Activated CD8-positive, alpha-beta T cell treated with anti-CD3 and anti-CD28 coated beads for 36 hours (primary cell): ENCODE measurements around the gene GALNT2. TPM values are rescaled to one million over a fixed set of nuclear protein-coding genes. Genes with fewer than 3 reads are reported as not detected.

Experiments
- ATAC-seq: fragments of 200-7000 bp; cut with Tn5 transposase; one replicate; pipeline ENCODE4 v1.10.0; 2021; ENCODE audit warnings: mild to moderate bottlenecking, moderate library complexity
- CTCF ChIA-PET: fragments of 350-600 bp; sonication (Branson Sonifier 250); formaldehyde crosslinking; loops from one replicate; lab custom pipeline; 2021; ENCODE audit warnings: antibody characterized with exemption; lab: Charles Lee
- POLR2A ChIA-PET: fragments of 350-600 bp; sonication (Branson Sonifier 250); formaldehyde crosslinking; loops from one replicate; lab custom pipeline; 2021; ENCODE audit warnings: antibody characterized with exemption; lab: Charles Lee
- DNase-seq: peaks from one replicate; pipeline ENCODE4 v3.0.0-alpha.2; 2020
- H3K27ac Mint-ChIP-seq: one replicate; pipeline ENCODE4 v1.8.0; 2021; ENCODE audit warnings: mild to moderate bottlenecking, mixed read lengths
- H3K27me3 Mint-ChIP-seq: one replicate; pipeline ENCODE4 v1.8.0; 2021; ENCODE audit warnings: mixed read lengths
- H3K36me3 Mint-ChIP-seq: one replicate; pipeline ENCODE4 v1.8.0; 2021; ENCODE audit warnings: low read depth, mixed read lengths
- H3K4me1 Mint-ChIP-seq: one replicate; pipeline ENCODE4 v1.8.0; 2021; ENCODE audit warnings: low read depth, mixed read lengths
- H3K4me3 Mint-ChIP-seq: one replicate; pipeline ENCODE4 v1.8.0; 2021; ENCODE audit warnings: mild to moderate bottlenecking, moderate library complexity, mixed read lengths
- H3K9me3 Mint-ChIP-seq: one replicate; pipeline ENCODE4 v1.8.0; 2021; ENCODE audit warnings: mixed read lengths
- CTCF ChIP-seq: fragments of 200-600 bp; IDR thresholded peaks from one replicate; pipeline ENCODE4 v1.8.0; 2022; ENCODE audit warnings: antibody characterized with exemption, mild to moderate bottlenecking
- intact Hi-C: fragments of 100-400 bp; cut with micrococcal nuclease; formaldehyde crosslinking; loops from one replicate; pipeline ENCODE4 v1.10.0; 2022
- total RNA-seq, 2 experiments: library from RNA; stranded (reverse); gene quantifications; one replicate each; pipeline ENCODE4 v1.2.3, GENCODE V29; 2021

The GALNT2 gene
- total RNA-seq, 2 experiments from 2014 or later = 40.1 to 42.3 TPM

DNA sequence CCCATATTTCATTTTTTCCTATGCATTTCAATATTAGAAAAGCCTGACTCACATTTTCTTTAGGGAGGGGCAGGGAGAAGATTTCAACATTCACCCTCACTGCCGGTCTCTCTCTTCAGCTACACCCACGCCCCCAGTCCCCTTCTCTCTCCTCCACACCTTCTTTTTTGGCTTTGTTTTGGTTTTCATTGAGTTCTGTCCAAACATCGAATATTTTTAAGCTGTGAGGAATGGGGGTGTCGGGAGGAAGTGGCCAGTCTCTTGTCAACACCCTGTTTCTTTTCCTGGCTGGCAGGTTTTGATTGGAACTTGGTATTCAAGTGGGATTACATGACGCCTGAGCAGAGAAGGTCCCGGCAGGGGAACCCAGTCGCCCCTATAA is 181.8 kb downstream of the GALNT2 start:
- Mint-ChIP-seq H3K27me3 (no peaks in the 10 kb centered on the region), H3K4me3 (no peak overlapping the region), H3K36me3 (peaks cover 31% of the 10 kb centered on the region), H3K4me1 (peaks cover 26% of the 10 kb centered on the region), H3K27ac (no peak overlapping the region), H3K9me3 (no peaks in the 10 kb centered on the region)
- no peak for ATAC-seq
- ChIA-PET POLR2A (no interaction called here), CTCF (interaction anchor here (0.6 kb wide), 1 partner anchor 25 kb away, joined by 3 read pairs; no protein-coding TSS in a partner anchor)
- TF ChIP-seq CTCF = no peak
- no peak for DNase-seq
- intact Hi-C loops = no loop called here

DNA sequence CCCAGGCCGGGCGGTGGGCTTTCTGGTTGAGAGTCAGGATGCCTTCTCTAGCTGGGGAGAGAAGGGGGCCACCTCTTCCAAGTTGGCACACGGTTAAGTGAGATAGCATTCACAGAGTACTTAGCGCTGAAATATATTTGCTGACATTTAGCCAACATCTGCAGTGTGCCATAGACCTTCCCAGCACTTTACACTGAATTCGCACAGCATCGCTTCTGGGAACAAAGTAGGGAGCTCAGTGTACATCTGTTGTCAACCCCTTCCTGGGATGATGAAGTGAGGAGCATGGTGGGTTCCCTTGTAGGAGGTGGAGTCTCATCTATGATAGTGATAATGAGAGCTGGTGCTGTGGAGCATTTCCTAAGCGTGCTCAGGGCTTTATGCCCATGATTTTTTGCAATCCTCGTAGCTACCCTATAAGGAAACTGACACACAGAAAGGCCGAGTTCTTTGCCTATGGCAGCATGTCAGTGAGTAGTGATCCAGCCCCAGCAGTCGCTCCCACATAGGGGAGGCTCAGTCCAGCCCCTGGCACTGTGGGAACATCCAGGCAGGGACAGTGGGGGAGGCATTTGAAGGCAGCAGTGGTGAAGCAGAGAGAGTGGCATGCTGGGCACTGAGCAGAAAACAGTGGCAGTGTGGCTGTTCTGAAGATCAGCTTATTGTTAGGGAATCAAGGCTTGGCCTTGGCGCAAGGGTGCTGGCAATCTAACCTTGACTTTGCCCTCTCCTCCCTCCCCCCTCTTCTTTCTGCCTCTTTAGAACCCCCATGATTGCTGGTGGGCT is 182.8 kb downstream of the GALNT2 start:
- TF ChIP-seq CTCF = no peak
- Mint-ChIP-seq H3K4me1 (peaks cover 21% of the 10 kb centered on the region), H3K4me3 (no peak overlapping the region), H3K9me3 (no peaks in the 10 kb centered on the region), H3K27me3 (no peaks in the 10 kb centered on the region), H3K27ac (peak overlapping the region; percentile 47), H3K36me3 (peaks cover 31% of the 10 kb centered on the region)
- ATAC-seq = no peak
- no peak for DNase-seq
- CTCF ChIA-PET = no interaction called here
- intact Hi-C loops = no loop called here
- POLR2A ChIA-PET = interaction anchor here (1.7 kb wide), 1 partner anchor 9 kb away, joined by 4 read pairs; no protein-coding TSS in a partner anchor

- Mint-ChIP-seq H3K9me3 (no peaks in the 10 kb centered on the region), H3K4me1 (peaks cover 21% of the 10 kb centered on the region), H3K4me3 (no peak overlapping the region), H3K36me3 (peaks cover 30% of the 10 kb centered on the region), H3K27me3 (no peaks in the 10 kb centered on the region), H3K27ac (peak overlapping the region; percentile 71)
- ATAC-seq = no peak
- POLR2A ChIA-PET = interaction anchor here (1.7 kb wide), 1 partner anchor 10 kb away, joined by 4 read pairs; no protein-coding TSS in a partner anchor
- TF ChIP-seq CTCF = no peak
- DNase-seq = no peak
- CTCF ChIA-PET = no interaction called here
- intact Hi-C loops = no loop called here
Measured at GRCh38 chr1:230250666-230251065, 183.6 kb downstream of the GALNT2 start.

GRCh38 chr1:230251644-230252191 is 184.7 kb downstream of the GALNT2 start:
- H3K4me1 Mint-ChIP-seq = peaks cover 21% of the 10 kb centered on the region
- ChIA-PET CTCF (no interaction called here), POLR2A (interaction anchor here (0.7 to 1.3 kb wide), 2 partner anchors 16 to 28 kb away, joined by 3 read pairs; no protein-coding TSS in a partner anchor)
- H3K9me3 Mint-ChIP-seq = no peaks in the 10 kb centered on the region
- intact Hi-C loops = no loop called here
- H3K4me3 Mint-ChIP-seq = no peak overlapping the region
- DNase-seq (peak; percentile 58), ATAC-seq (peak; percentile 84)
- no peaks in the 10 kb centered on the region for H3K27me3 Mint-ChIP-seq
- peak overlapping the region; percentile 71 for H3K27ac Mint-ChIP-seq
- TF ChIP-seq CTCF = no peak
- H3K36me3 Mint-ChIP-seq = peaks cover 23% of the 10 kb centered on the region

DNA sequence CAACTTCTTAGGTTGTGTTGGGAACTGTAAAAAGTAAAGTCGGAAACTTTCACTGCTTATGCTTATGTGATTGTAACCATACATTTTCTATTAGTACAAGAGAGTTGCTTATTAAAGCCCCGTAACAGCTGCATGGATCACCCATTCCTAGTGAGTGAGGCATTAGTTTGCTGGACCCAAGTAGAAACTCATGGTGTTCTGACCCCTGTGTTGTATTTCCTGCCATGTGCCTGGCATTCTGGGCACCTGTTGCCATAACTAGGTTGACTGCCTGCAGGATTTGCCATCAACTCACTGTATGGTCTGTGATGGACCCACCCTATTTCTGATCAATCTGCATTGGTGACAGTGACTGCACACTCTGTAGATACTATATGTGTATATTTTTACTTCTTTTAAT is 186.1 kb downstream of the GALNT2 start:
- CTCF ChIA-PET = no interaction called here
- POLR2A ChIA-PET = no interaction called here
- H3K4me3 Mint-ChIP-seq = no peak overlapping the region
- peaks cover 24% of the 10 kb centered on the region for H3K36me3 Mint-ChIP-seq
- no peak for TF ChIP-seq CTCF
- H3K4me1 Mint-ChIP-seq = peaks cover 21% of the 10 kb centered on the region
- intact Hi-C loops = no loop called here
- no peak overlapping the region for H3K27ac Mint-ChIP-seq
- H3K27me3 Mint-ChIP-seq = no peaks in the 10 kb centered on the region
- no peak for ATAC-seq
- DNase-seq = no peak
- no peaks in the 10 kb centered on the region for H3K9me3 Mint-ChIP-seq
